Measurements from ENCODE around the gene NME9.

DNA sequence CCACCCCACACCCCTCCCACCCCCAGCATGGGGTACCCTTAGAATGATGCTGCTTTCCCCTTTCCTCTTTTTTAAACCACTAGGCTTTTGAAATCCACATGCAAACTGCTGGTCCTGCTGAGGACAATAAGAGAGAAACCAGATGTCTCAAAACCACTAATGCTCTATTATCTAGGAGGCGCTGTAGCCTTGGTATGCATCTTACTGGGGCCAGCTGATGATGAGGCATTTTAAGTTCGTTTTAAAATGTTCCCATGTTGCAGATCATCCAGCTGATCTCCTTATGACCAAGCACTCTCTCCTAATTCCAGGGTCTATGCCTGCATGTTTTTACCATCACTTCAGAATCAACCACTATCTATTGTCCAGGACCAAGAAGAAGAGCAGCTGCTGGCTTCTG lies 1.3 kb downstream of the NME9 start:
- TF ChIP-seq, protein P1, sequence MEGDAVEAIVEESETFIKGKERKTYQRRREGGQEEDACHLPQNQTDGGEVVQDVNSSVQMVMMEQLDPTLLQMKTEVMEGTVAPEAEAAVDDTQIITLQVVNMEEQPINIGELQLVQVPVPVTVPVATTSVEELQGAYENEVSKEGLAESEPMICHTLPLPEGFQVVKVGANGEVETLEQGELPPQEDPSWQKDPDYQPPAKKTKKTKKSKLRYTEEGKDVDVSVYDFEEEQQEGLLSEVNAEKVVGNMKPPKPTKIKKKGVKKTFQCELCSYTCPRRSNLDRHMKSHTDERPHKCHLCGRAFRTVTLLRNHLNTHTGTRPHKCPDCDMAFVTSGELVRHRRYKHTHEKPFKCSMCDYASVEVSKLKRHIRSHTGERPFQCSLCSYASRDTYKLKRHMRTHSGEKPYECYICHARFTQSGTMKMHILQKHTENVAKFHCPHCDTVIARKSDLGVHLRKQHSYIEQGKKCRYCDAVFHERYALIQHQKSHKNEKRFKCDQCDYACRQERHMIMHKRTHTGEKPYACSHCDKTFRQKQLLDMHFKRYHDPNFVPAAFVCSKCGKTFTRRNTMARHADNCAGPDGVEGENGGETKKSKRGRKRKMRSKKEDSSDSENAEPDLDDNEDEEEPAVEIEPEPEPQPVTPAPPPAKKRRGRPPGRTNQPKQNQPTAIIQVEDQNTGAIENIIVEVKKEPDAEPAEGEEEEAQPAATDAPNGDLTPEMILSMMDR (IDR thresholded peaks at IDR 0.05) = no peak
- no peak for TF ChIP-seq POLR2A (IDR thresholded peaks at IDR 0.05)

All from stomach (tissue), 4 donors.